Smooth muscle cell (in vitro differentiated cells): ENCODE results near the gene CTIF. TPM values are rescaled to one million over a fixed set of nuclear protein-coding genes. Genes with fewer than 3 reads are reported as not detected.

Experiments used
- DNase-seq: peaks from one replicate; lab custom pipeline; 2025; ENCODE audit not compliant: unreplicated experiment; lab: John Stamatoyannopoulos, UW
- H2AFZ ChIP-seq: fragments of 200-600 bp; sonication (generic); 2 replicates; pipeline ENCODE4 v1.6.0; 2016; ENCODE audit warnings: antibody characterized with exemption, low read depth, mild to moderate bottlenecking
- H3F3A ChIP-seq: fragments of 200-600 bp; sonication (generic); 2 replicates; pipeline ENCODE4 v1.6.0; 2017; ENCODE audit warnings: antibody characterized with exemption, low read depth
- H3K27ac ChIP-seq: fragments of 200-600 bp; sonication (generic); 2 replicates; pipeline ENCODE4 v1.5.1; 2016; ENCODE audit warnings: low read depth, mild to moderate bottlenecking
- H3K27me3 ChIP-seq: fragments of 200-600 bp; sonication (generic); 2 replicates; pipeline ENCODE4 v1.6.1; 2016; ENCODE audit warnings: low read depth, mild to moderate bottlenecking
- H3K36me3 ChIP-seq: fragments of 200-600 bp; sonication (generic); 2 replicates; pipeline ENCODE4 v1.5.1; 2016; ENCODE audit warnings: low read depth
- H3K4me1 ChIP-seq: fragments of 200-600 bp; sonication (generic); 2 replicates; pipeline ENCODE4 v1.5.1; 2016; ENCODE audit warnings: low read depth
- H3K4me2 ChIP-seq: fragments of 200-600 bp; sonication (generic); 2 replicates; pipeline ENCODE4 v1.6.0; 2016; ENCODE audit warnings: mild to moderate bottlenecking
- H3K4me3 ChIP-seq: fragments of 200-600 bp; sonication (generic); 2 replicates; pipeline ENCODE4 v1.5.1; 2016; ENCODE audit warnings: mild to moderate bottlenecking
- H3K79me2 ChIP-seq: fragments of 200-600 bp; sonication (generic); 2 replicates; pipeline ENCODE4 v1.6.0; 2016; ENCODE audit warnings: low read depth, mild to moderate bottlenecking
- H3K9ac ChIP-seq: fragments of 200-600 bp; sonication (generic); 2 replicates; pipeline ENCODE4 v1.6.0; 2016; ENCODE audit warnings: low read depth
- H3K9me3 ChIP-seq: fragments of 200-600 bp; sonication (generic); replicated peaks from 2 replicates; pipeline ENCODE4 v1.5.1; 2016; ENCODE audit warnings: low read depth
- H4K20me1 ChIP-seq: fragments of 200-600 bp; sonication (generic); 2 replicates; pipeline ENCODE4 v1.6.0; 2016; ENCODE audit warnings: low read depth
- CTCF ChIP-seq: fragments of 200-600 bp; sonication (generic); IDR thresholded peaks from 2 replicates; pipeline ENCODE4 v1.5.1; 2017; ENCODE audit warnings: borderline replicate concordance, mild to moderate bottlenecking, antibody characterized with exemption; ENCODE audit not compliant: insufficient read depth, poor library complexity, severe bottlenecking
- WGBS: methylation state at CpG from one replicate; pipeline ENCODE4 v1.1.7; 2016; ENCODE audit warnings: low lambda C conversion rate; 5-methylcytosine and 5-hydroxymethylcytosine counted together
- polyA plus RNA-seq: library from polyadenylated mRNA; unstranded; fragments of >200 nt; fragmentation: Nextera tagmentation; extraction: Ambion mirVana; gene quantifications from 2 replicates; pipeline ENCODE4 v1.2.1, GENCODE V29; 2016
- total RNA-seq: library from RNA; depleted of rRNA; stranded (reverse); fragments of >200 nt; gene quantifications from 2 replicates; pipeline ENCODE4 v1.2.3, GENCODE V29; 2014

The CTIF gene
- total and polyA plus RNA-seq, 2 experiments from 2014 or later: 22.2 to 25.3 TPM

- no peak for TF ChIP-seq CTCF
- H3K27ac ChIP-seq: no peak overlapping the region
- H3K4me3 ChIP-seq: no peak overlapping the region
- peaks cover 1% of the 10 kb centered on the region for H3K4me1 ChIP-seq
- 76% methylated on average over 4 of the region's 4 CpGs for WGBS
- DNase-seq: no peak
- no peaks in the 10 kb centered on the region for H3K9me3 ChIP-seq
- no peak overlapping the region for H2AFZ ChIP-seq
- no peaks in the 10 kb centered on the region for H3K36me3 ChIP-seq
- peaks cover 14% of the 10 kb centered on the region for H3K79me2 ChIP-seq
- H3K27me3 ChIP-seq: no peaks in the 10 kb centered on the region
- no peaks in the 10 kb centered on the region for H4K20me1 ChIP-seq
- H3F3A ChIP-seq: peaks cover 2% of the 10 kb centered on the region
- H3K9ac ChIP-seq: no peak overlapping the region
- no peak overlapping the region for H3K4me2 ChIP-seq
These were observed 254.0 kb downstream of the CTIF start for GRCh38 chr18:48792611-48793380.

DNA sequence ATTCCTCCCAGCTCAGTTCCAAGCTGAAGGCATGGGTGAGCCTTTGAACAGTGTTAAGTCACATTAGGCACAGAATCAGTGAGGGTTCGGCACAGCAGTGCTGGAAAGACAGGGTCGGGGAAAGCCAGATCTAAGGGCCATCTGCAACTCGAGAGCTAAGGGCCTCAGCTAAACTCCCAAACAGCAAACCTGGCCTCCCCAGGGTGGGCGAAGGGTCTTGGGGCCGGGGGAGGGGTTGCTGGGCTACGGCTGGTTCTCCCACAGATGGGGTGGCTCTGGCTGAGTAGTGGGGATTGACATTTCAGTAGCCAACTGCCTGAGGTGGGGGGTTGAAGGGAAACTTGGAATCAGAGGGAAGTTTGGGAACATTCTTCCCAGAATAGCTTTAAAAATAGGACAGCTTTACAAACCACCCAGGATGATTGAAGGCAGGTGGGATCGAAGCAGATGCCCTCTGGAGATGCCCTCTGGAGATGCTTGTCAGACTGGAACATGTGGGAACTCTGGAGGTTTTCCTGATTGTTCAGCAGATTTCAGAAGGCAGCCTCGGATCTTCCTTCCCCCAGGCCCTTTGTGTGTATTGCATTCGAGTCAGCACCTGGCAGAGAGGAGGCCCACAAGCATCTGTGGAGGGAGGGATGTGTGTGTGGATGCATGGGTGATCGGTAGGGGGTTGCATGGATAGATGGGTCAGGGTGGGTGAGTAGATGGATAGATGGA lies 255.6 kb downstream of the CTIF start:
- Histone ChIP-seq H2AFZ (no peak overlapping the region), H3K9ac (no peak overlapping the region), H3K79me2 (peaks cover 6% of the 10 kb centered on the region), H3K27ac (no peak overlapping the region), H3K4me1 (no peaks in the 10 kb centered on the region), H3K27me3 (no peaks in the 10 kb centered on the region), H3K36me3 (no peaks in the 10 kb centered on the region), H3K4me2 (no peak overlapping the region), H3K4me3 (no peak overlapping the region), H3K9me3 (no peaks in the 10 kb centered on the region), H4K20me1 (no peaks in the 10 kb centered on the region), H3F3A (no peaks in the 10 kb centered on the region)
- TF ChIP-seq CTCF: no peak
- 79% methylated on average over 10 of the region's 10 CpGs for WGBS
- DNase-seq: no peak

DNA sequence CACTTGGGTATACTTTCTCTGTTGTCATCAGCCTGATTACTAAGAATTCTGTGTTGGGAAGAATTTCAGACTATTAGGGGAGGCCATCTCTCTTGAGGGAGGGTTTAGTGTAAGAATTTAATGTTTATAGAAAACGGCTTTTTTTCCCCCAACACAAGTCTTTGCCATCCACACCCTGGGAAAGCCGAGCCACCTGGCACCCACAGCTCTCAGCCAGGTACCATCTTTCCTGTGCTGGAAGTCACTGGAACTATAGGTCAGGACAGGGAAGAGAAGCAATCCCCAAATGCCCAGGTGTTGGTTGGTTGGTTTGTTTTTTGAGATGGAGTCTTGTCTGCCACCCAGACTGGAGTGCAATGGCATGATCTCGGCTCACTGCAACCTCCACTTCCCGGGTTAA lies 256.9 kb downstream of the CTIF start:
- Histone ChIP-seq H3K9me3 (no peaks in the 10 kb centered on the region), H3K27me3 (no peaks in the 10 kb centered on the region), H3K4me2 (no peak overlapping the region), H3F3A (no peaks in the 10 kb centered on the region), H3K36me3 (no peaks in the 10 kb centered on the region), H4K20me1 (no peaks in the 10 kb centered on the region), H3K4me1 (no peaks in the 10 kb centered on the region), H2AFZ (no peak overlapping the region), H3K4me3 (no peak overlapping the region), H3K9ac (no peak overlapping the region), H3K27ac (no peak overlapping the region), H3K79me2 (peaks cover 6% of the 10 kb centered on the region)
- no peak for TF ChIP-seq CTCF
- WGBS: 96% methylated on average over 4 of the region's 4 CpGs
- no peak for DNase-seq
